K562 (cell line): ENCODE data around the gene MAP4. TPM values are rescaled to one million over a fixed set of nuclear protein-coding genes. Genes with fewer than 3 reads are reported as not detected.

Experiments used
- AFF1 ChIP-seq, 2 experiments: fragments of 450-650 bp; IDR thresholded peaks; 2 replicates each; pipeline ENCODE4 v1.6.1; 2018; ENCODE audit warnings: mild to moderate bottlenecking in 2 of 2, low read depth in 1 of 2; ENCODE audit not compliant: partially characterized antibody in 2 of 2
- BRD9 ChIP-seq: fragments of 450-650 bp; IDR thresholded peaks from 2 replicates; pipeline ENCODE4 v1.6.1; 2018; ENCODE audit warnings: low read depth; ENCODE audit not compliant: partially characterized antibody
- CHD4 ChIP-seq: fragments of 200-600 bp; sonication (generic); IDR thresholded peaks from 3 replicates; pipeline ENCODE4 v1.6.1; 2012; ENCODE audit warnings: low read depth, mild to moderate bottlenecking, mixed read lengths, low read length, inconsistent platforms; ENCODE audit not compliant: insufficient read depth, insufficient replicate concordance, poor library complexity, severe bottlenecking
- E4F1 ChIP-seq: fragments of 250-450 bp; sonication (Bioruptor Pico); IDR thresholded peaks from 2 replicates; pipeline ENCODE4 v1.5.0; 2021; ENCODE audit warnings: mild to moderate bottlenecking, borderline replicate concordance
- ELF4 ChIP-seq: fragments of 450-650 bp; formaldehyde crosslinking; IDR thresholded peaks from 2 replicates; pipeline ENCODE4 v1.4.0; 2022; ENCODE audit warnings: missing genetic modification characterization
- GABPA ChIP-seq: fragments of 200-800 bp; sonication (Bioruptor generic); conservative IDR thresholded peaks from 2 replicates; pipeline ENCODE4 v1.6.1; 2016; ENCODE audit warnings: low read depth, missing genetic modification characterization, missing compliant biosample characterization
- JUND ChIP-seq, 2 experiments: IDR thresholded peaks; 2 replicates in 1 of 2; 3 replicates in 1 of 2; pipeline ENCODE4 v1.6.1; 2011; ENCODE audit warnings: borderline replicate concordance in 2 of 2, low read depth in 2 of 2, low read length in 2 of 2, improper control_type of control experiment in 1 of 2, missing biosample characterization in 1 of 2, missing genetic modification characterization in 1 of 2, missing genetic modification reagents in 1 of 2
- MAFF ChIP-seq: IDR thresholded peaks from 2 replicates; pipeline ENCODE4 v1.6.1; 2012; ENCODE audit warnings: low read length, improper control_type of control experiment
- NFYB ChIP-seq: IDR thresholded peaks from 2 replicates; pipeline ENCODE4 v1.6.1; 2011; ENCODE audit warnings: mild to moderate bottlenecking, moderate library complexity; ENCODE audit not compliant: insufficient read length; ENCODE audit errors: extremely low read depth
- ZFX ChIP-seq: sonication (generic); formaldehyde crosslinking; IDR thresholded peaks from 2 replicates; pipeline ENCODE4 v1.8.0; 2022; ENCODE audit warnings: mild to moderate bottlenecking, missing genetic modification reagents, moderate library complexity
- ZNF311 ChIP-seq: fragments of 250-450 bp; sonication (Bioruptor Pico); IDR thresholded peaks from 2 replicates; pipeline ENCODE4 v1.4.0; 2020; ENCODE audit warnings: mild to moderate bottlenecking, moderate library complexity
- polyA plus RNA-seq, 8 experiments: library from polyadenylated mRNA; depleted of rRNA in 4 of 8; stranded (reverse) in 5 of 8; unstranded in 3 of 8; fragments of >200 nt; fragmentation: Nextera tagmentation in 2 of 8; fragmentation: Illumina TruSeq in 1 of 8; extraction: Ambion mirVana in 2 of 8; extraction: Trizol in 1 of 8; gene quantifications; 2 replicates each; pipeline versions ENCODE4 v1.2.1 to v1.2.3, GENCODE V29; 2011 to 2014; ENCODE audit warnings: inconsistent platforms in 1 of 8, missing spikeins in 1 of 8
- total RNA-seq, 7 experiments: library from RNA; depleted of rRNA in 6 of 7; stranded (reverse); fragments of >200 nt in 6 of 7; fragmentation: Illumina TruSeq in 2 of 7; extraction: Trizol in 2 of 7; gene quantifications; 2 replicates each; pipeline versions ENCODE4 v1.2.1 to v1.2.3, GENCODE V29; 2011 to 2021; ENCODE audit warnings: low replicate concordance in 1 of 7
- TF ChIP-seq, protein P1 (sequence below): IDR thresholded peaks from 2 replicates; pipeline ENCODE4 v1.6.1; 2014; ENCODE audit warnings: antibody characterized with exemption
- TF ChIP-seq, protein P2 (sequence below): fragments of 450-650 bp; IDR thresholded peaks from 2 replicates; pipeline ENCODE4 v1.6.1; 2017; ENCODE audit warnings: antibody characterized with exemption, mild to moderate bottlenecking

Gene MAP4
- total and polyA plus RNA-seq, 9 of the 15 experiments (the other 6 are each of a cell fraction or from before 2014, with no cell fraction given), result 13.3 to 141 (median 36.8) TPM

GRCh38 chr3:48016301-48016973 is at the start of gene MAP4 (continued):
- TF ChIP-seq, protein P1, sequence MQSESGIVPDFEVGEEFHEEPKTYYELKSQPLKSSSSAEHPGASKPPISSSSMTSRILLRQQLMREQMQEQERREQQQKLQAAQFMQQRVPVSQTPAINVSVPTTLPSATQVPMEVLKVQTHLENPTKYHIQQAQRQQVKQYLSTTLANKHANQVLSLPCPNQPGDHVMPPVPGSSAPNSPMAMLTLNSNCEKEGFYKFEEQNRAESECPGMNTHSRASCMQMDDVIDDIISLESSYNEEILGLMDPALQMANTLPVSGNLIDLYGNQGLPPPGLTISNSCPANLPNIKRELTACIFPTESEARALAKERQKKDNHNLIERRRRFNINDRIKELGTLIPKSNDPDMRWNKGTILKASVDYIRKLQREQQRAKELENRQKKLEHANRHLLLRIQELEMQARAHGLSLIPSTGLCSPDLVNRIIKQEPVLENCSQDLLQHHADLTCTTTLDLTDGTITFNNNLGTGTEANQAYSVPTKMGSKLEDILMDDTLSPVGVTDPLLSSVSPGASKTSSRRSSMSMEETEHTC, result no peak
- TF ChIP-seq MAFF (peak; percentile 82), AFF1 (IDR thresholded peaks at IDR 0.05; ENCODE audit: low read depth in 1 of 2, partially characterized antibody in 2 of 2) (peak in 1 of 2 experiments; percentile 16), ZNF311 (CRISPR knock-in tag) (no peak), GABPA (tag) (0 out of 2 replicates have a peak, but pooled peaks have one; percentile 16), BRD9 (peak; percentile 21), NFYB (no peak), CHD4 (no peak), E4F1 (CRISPR knock-in tag) (no peak), ELF4 (0 out of 2 replicates have a peak, but pooled peaks have one; percentile 15), JUND (IDR thresholded peaks at IDR 0.05; ENCODE audit: borderline replicate concordance, low read depth, low read length) (peak; percentile 11; the same call in 1 of the 2 replicates), JUND (tag; IDR thresholded peaks at IDR 0.05; ENCODE audit: borderline replicate concordance, low read depth, low read length) (no peak; the same call in 1 of the 3 replicates), ZFX (CRISPR knock-in tag) (peak; percentile 70)
- TF ChIP-seq, protein P2, sequence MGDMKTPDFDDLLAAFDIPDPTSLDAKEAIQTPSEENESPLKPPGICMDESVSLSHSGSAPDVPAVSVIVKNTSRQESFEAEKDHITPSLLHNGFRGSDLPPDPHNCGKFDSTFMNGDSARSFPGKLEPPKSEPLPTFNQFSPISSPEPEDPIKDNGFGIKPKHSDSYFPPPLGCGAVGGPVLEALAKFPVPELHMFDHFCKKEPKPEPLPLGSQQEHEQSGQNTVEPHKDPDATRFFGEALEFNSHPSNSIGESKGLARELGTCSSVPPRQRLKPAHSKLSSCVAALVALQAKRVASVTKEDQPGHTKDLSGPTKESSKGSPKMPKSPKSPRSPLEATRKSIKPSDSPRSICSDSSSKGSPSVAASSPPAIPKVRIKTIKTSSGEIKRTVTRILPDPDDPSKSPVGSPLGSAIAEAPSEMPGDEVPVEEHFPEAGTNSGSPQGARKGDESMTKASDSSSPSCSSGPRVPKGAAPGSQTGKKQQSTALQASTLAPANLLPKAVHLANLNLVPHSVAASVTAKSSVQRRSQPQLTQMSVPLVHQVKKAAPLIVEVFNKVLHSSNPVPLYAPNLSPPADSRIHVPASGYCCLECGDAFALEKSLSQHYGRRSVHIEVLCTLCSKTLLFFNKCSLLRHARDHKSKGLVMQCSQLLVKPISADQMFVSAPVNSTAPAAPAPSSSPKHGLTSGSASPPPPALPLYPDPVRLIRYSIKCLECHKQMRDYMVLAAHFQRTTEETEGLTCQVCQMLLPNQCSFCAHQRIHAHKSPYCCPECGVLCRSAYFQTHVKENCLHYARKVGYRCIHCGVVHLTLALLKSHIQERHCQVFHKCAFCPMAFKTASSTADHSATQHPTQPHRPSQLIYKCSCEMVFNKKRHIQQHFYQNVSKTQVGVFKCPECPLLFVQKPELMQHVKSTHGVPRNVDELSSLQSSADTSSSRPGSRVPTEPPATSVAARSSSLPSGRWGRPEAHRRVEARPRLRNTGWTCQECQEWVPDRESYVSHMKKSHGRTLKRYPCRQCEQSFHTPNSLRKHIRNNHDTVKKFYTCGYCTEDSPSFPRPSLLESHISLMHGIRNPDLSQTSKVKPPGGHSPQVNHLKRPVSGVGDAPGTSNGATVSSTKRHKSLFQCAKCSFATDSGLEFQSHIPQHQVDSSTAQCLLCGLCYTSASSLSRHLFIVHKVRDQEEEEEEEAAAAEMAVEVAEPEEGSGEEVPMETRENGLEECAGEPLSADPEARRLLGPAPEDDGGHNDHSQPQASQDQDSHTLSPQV, result peak; percentile 53; the same call in 1 of the 2 replicates
